Colonic mucosa (tissue), 4 donors: ENCODE measurements around the gene PAPPA. TPM values are rescaled to one million over a fixed set of nuclear protein-coding genes. Genes with fewer than 3 reads are reported as not detected.

ENCODE experiments used
- DNase-seq: peaks from one replicate; pipeline ENCODE4 v3.0.0-alpha.2; 2020
- H3K27ac ChIP-seq: fragments of 200-600 bp; one replicate; pipeline ENCODE4 v1.8.0; 2021
- H3K27me3 ChIP-seq: fragments of 200-600 bp; one replicate; pipeline ENCODE4 v1.8.0; 2021
- H3K36me3 ChIP-seq: fragments of 200-600 bp; one replicate; pipeline ENCODE4 v1.8.0; 2021
- H3K4me1 ChIP-seq: fragments of 200-600 bp; one replicate; pipeline ENCODE4 v1.8.0; 2021; ENCODE audit warnings: mild to moderate bottlenecking
- H3K4me3 ChIP-seq: fragments of 200-600 bp; one replicate; pipeline ENCODE4 v1.8.0; 2021
- H3K9ac ChIP-seq, 2 donors: one replicate each; pipeline ENCODE4 v1.7.0; 2013; ENCODE audit warnings: control low read depth in 2 of 2, low read depth in 2 of 2, low read length in 2 of 2
- H3K9me3 ChIP-seq: fragments of 200-600 bp; one replicate; pipeline ENCODE4 v1.8.0; 2021
- intact Hi-C: fragments of 100-400 bp; cut with DNase I; formaldehyde crosslinking; loops from one replicate; pipeline ENCODE4 v1.14.1; 2022
- total RNA-seq, 2 donors: library from RNA; stranded (reverse); fragmentation: NEBNext Ultra II Directional in 1 of 2; extraction: Animal tissue kit (Norgen Biotek cat#: 25700) in 1 of 2; gene quantifications; one replicate each; pipeline ENCODE4 v1.2.1, GENCODE V29; 2021
- TF ChIP-seq, protein P1 (sequence below): fragments of 200-600 bp; IDR thresholded peaks from one replicate; pipeline ENCODE4 v1.8.0; 2022; ENCODE audit warnings: antibody characterized with exemption, mild to moderate bottlenecking
- donor health status: healthy.
- donor health status: DM: no; HTN: no; CAD: no.
- donor health status: DM: no; HTN: no; CAD: no.

PAPPA gene
- total RNA-seq, 2 donors from 2014 or later = 0.99 to 1.2 TPM

DNA sequence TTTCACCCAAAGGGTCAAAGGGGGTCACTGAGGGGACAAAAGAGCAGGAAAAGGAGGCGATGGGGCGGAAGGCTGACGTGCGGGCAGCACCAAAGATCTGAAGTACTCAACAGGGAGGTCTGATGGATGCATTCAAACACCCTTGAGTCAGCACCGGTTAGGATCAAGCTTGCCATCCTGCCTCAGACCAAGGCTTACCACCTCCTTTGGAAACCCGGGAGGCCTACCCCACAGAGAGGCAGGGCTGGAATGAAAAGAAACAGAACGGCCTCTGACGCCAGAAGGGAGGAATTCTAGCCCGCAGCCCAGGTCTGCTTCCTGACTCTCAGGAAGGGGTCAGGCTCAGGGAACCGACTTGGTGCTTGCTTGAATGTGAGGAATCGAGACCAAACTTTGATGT lies 125.6 kb downstream of the PAPPA start:
- Histone ChIP-seq H3K4me1 (no peaks in the 10 kb centered on the region), H3K4me3 (no peak overlapping the region), H3K36me3 (no peaks in the 10 kb centered on the region), H3K27ac (no peak overlapping the region), H3K9ac (no peak overlapping the region), H3K9me3 (no peaks in the 10 kb centered on the region), H3K27me3 (no peaks in the 10 kb centered on the region)
- DNase-seq = no peak
- TF ChIP-seq, protein P1, sequence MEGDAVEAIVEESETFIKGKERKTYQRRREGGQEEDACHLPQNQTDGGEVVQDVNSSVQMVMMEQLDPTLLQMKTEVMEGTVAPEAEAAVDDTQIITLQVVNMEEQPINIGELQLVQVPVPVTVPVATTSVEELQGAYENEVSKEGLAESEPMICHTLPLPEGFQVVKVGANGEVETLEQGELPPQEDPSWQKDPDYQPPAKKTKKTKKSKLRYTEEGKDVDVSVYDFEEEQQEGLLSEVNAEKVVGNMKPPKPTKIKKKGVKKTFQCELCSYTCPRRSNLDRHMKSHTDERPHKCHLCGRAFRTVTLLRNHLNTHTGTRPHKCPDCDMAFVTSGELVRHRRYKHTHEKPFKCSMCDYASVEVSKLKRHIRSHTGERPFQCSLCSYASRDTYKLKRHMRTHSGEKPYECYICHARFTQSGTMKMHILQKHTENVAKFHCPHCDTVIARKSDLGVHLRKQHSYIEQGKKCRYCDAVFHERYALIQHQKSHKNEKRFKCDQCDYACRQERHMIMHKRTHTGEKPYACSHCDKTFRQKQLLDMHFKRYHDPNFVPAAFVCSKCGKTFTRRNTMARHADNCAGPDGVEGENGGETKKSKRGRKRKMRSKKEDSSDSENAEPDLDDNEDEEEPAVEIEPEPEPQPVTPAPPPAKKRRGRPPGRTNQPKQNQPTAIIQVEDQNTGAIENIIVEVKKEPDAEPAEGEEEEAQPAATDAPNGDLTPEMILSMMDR = no peak
- intact Hi-C loops = no loop called here

DNA sequence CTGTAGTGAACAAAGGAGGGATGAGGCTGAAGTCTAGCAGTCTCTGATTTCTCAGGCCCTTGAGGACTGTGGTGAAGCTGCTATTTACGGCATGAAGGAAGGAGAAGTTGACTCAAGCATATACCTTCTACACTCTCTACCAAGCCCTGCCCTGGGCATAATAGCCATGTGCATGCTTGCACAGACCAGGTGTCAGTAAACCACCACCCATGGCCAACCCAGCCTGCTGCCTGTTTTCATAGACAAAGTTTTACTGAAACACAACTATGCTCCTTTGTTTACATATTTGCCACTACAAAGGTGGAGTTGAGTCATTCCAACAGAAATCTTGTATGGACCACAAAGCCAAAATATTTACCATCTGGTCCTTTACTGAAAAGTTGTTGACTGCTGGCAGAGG lies 126.9 kb downstream of the PAPPA start:
- H3K27ac ChIP-seq = no peak overlapping the region
- no peak overlapping the region for H3K4me3 ChIP-seq
- H3K27me3 ChIP-seq = no peaks in the 10 kb centered on the region
- intact Hi-C loops = no loop called here
- H3K9ac ChIP-seq = no peak overlapping the region
- TF ChIP-seq, protein P1 = no peak
- H3K4me1 ChIP-seq = no peaks in the 10 kb centered on the region
- H3K36me3 ChIP-seq = no peaks in the 10 kb centered on the region
- H3K9me3 ChIP-seq = no peaks in the 10 kb centered on the region
- no peak for DNase-seq

DNA sequence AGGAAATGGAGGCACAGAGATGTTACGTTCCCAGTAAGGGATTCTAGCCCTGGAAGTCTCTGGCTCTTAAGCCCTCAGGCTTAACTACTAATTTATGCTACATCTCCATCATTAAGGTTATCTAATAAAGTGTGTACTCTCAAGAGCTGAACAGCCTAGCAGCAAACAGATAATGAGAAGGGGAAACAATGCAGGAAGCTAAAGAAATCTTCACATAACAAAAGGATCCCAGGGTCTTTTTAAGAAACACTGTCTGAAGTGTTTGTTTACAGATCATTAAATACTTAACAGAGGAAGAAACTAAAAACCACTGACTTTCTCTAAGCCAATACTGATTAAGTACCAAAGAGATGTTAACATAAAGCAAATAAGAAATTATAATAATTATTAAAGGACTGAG lies 129.0 kb downstream of the PAPPA start:
- no peaks in the 10 kb centered on the region for H3K9me3 ChIP-seq
- TF ChIP-seq, protein P1 = no peak
- H3K4me3 ChIP-seq = no peak overlapping the region
- intact Hi-C loops = no loop called here
- H3K27ac ChIP-seq = no peak overlapping the region
- no peak for DNase-seq
- no peaks in the 10 kb centered on the region for H3K36me3 ChIP-seq
- H3K9ac ChIP-seq = no peak overlapping the region
- H3K27me3 ChIP-seq = no peaks in the 10 kb centered on the region
- no peaks in the 10 kb centered on the region for H3K4me1 ChIP-seq

DNA sequence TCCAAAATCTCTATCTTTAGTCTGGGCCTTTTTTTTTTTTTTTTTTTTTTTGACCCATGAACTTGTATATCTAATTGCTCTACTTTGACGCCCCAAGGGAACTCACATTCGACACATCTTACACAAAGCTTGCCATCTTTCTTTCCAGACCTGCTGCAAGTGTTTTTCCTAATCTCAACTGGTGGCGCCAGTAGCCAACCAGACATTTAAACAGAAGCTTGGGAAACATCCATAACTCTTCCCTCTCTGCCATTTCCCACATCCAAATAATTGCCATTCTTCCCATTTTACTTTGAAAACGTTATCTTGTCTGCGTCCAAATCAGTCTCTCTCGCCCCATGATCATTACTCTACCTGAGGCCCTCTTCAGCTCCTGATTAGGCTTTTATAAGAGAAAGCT lies 130.9 kb downstream of the PAPPA start:
- DNase-seq = no peak

DNA sequence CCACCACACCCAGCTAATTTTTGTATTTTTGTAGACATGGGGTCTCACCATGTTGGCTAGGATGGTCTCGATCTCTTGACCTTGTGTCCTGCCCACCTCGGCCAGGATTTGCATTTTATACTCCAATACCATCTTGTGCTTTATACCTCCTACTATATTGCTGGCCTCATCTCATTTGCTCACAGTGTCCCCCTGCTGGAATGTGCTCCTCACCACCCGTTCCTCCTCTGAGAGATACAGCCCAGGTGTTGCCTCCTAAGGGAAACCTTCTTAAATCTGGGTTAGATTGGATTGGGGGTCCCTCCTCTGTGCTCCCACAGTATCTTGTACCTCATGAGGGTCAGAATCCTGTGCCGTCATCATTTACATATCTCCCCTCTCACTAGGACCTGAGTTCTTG lies 131.7 kb downstream of the PAPPA start:
- H3K27me3 ChIP-seq = no peaks in the 10 kb centered on the region
- H3K27ac ChIP-seq = no peak overlapping the region
- H3K9me3 ChIP-seq = no peaks in the 10 kb centered on the region
- H3K4me3 ChIP-seq = no peak overlapping the region
- H3K9ac ChIP-seq = no peak overlapping the region
- H3K4me1 ChIP-seq = no peaks in the 10 kb centered on the region
- TF ChIP-seq, protein P1 = no peak
- intact Hi-C loops = no loop called here
- H3K36me3 ChIP-seq = no peaks in the 10 kb centered on the region
- no peak for DNase-seq

More for the DNA sequence above, 130.9 kb downstream of the PAPPA start:
- TF ChIP-seq, protein P1 = no peak
- H3K27me3 ChIP-seq = no peaks in the 10 kb centered on the region
- no peak overlapping the region for H3K4me3 ChIP-seq
- no peaks in the 10 kb centered on the region for H3K9me3 ChIP-seq
- H3K27ac ChIP-seq = no peak overlapping the region
- no peaks in the 10 kb centered on the region for H3K4me1 ChIP-seq
- H3K36me3 ChIP-seq = no peaks in the 10 kb centered on the region
- H3K9ac ChIP-seq = no peak overlapping the region
- intact Hi-C loops = no loop called here

DNA sequence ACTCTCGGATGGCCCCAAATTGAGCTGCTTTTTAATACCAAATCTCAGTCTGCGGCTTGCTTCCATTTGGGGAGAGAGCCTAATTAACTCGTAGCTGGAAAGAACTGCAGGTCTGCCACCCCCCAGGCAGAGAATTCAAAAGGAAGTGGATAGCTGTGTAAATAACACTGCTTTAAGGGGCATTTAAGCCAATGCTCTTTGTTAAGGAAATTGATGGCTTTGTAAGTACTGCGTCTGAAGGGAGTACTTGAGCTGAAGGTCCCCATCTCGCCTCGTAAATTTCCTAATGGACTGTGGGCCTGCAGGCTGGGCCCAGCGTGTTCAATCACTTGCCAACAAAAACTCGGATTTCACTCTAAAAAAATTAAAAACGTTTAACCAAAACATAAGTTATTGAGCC lies 132.7 kb downstream of the PAPPA start:
- TF ChIP-seq, protein P1 = no peak
- Histone ChIP-seq H3K27ac (no peak overlapping the region), H3K4me1 (no peaks in the 10 kb centered on the region), H3K9me3 (no peaks in the 10 kb centered on the region), H3K27me3 (no peaks in the 10 kb centered on the region), H3K36me3 (no peaks in the 10 kb centered on the region), H3K4me3 (no peak overlapping the region), H3K9ac (no peak overlapping the region)
- DNase-seq = no peak
- intact Hi-C loops = no loop called here
